Endothelial cell of umbilical vein (primary cell): Measurements from ENCODE around the gene MAP2K5. TPM values are rescaled to one million over a fixed set of nuclear protein-coding genes. Genes with fewer than 3 reads are reported as not detected.

Experiments
- BruUV-seq: library from RNA; stranded (reverse); fragments of 400-500 nt; replicated peaks from 2 replicates; lab custom pipeline; 2021; lab: Mats Ljungman, UMichigan
- CTCF ChIA-PET: fragments of 300-600, 350-600 bp; sonication (Branson Sonifier 250); formaldehyde crosslinking; loops from one replicate; lab custom pipeline; 2021; ENCODE audit warnings: antibody characterized with exemption, inconsistent platforms; lab: Charles Lee
- POLR2A ChIA-PET: fragments of 300-600, 350-600 bp; sonication (Branson Sonifier 250); formaldehyde crosslinking; loops from one replicate; lab custom pipeline; 2021; ENCODE audit warnings: antibody characterized with exemption, inconsistent platforms; lab: Charles Lee
- DNase-seq: peaks from one replicate; pipeline ENCODE4 v3.0.0-alpha.2; 2011; ENCODE audit warnings: low read depth, low spot score
- FAIRE-seq: peaks from 2 replicates; lab custom pipeline; 2011; peaks lifted over from hg19 to GRCh38; lab: Jason Lieb, UNC
- H2AFZ ChIP-seq: 2 replicates; pipeline ENCODE4 v1.6.0; 2012; ENCODE audit warnings: low read depth, low read length, control low read depth, inconsistent platforms
- H3K27ac ChIP-seq: 2 replicates; pipeline ENCODE4 v1.5.1; 2011; ENCODE audit warnings: low read depth, mild to moderate bottlenecking, control low read depth, low read length, moderate library complexity; ENCODE audit not compliant: insufficient read depth
- H3K27me3 ChIP-seq, 2 experiments: 2 replicates each; pipeline versions ENCODE4 v1.6.0 to v1.6.1; 2011; ENCODE audit warnings: low read length in 2 of 2, mixed read lengths in 1 of 2; ENCODE audit not compliant: control insufficient read depth in 2 of 2, insufficient read depth in 2 of 2
- H3K36me3 ChIP-seq, 2 experiments: 2 replicates in 1 of 2; 3 replicates in 1 of 2; pipeline ENCODE4 v1.5.1; 2011; ENCODE audit warnings: low read length in 2 of 2, mild to moderate bottlenecking in 1 of 2, moderate library complexity in 1 of 2; ENCODE audit not compliant: control insufficient read depth in 2 of 2, insufficient read depth in 2 of 2; ENCODE audit errors: extremely low read depth in 1 of 2
- H3K4me1 ChIP-seq: 3 replicates; pipeline ENCODE4 v1.5.1; 2011; ENCODE audit warnings: mild to moderate bottlenecking, low read length; ENCODE audit not compliant: control insufficient read depth, insufficient read depth; ENCODE audit errors: extremely low read depth
- H3K4me2 ChIP-seq: 2 replicates; pipeline ENCODE4 v1.6.1; 2011; ENCODE audit warnings: low read length, control low read depth, mixed read lengths; ENCODE audit not compliant: insufficient read depth
- H3K4me3 ChIP-seq, 3 experiments: fragments of 200-600 bp in 1 of 3; sonication (generic), shearing (Covaris generic) in 1 of 3; replicated peaks in 1 of 3; 2 replicates each; pipeline ENCODE4 v1.5.1; 2011 to 2016; ENCODE audit warnings: control low read depth in 3 of 3, low read length in 3 of 3, mild to moderate bottlenecking in 2 of 3, inconsistent platforms in 1 of 3, low read depth in 1 of 3, moderate library complexity in 1 of 3; ENCODE audit not compliant: insufficient read depth in 1 of 3
- H3K79me2 ChIP-seq: 2 replicates; pipeline ENCODE4 v1.6.0; 2012; ENCODE audit warnings: low read length, inconsistent platforms; ENCODE audit not compliant: control insufficient read depth, insufficient read depth
- H3K9ac ChIP-seq: replicated peaks from 2 replicates; pipeline ENCODE3; 2011; ENCODE audit warnings: low read length, control low read depth; ENCODE audit not compliant: insufficient read depth; ENCODE audit errors: extremely low read depth
- H3K9me1 ChIP-seq: replicated peaks from 3 replicates; pipeline ENCODE4 v1.6.0; 2011; ENCODE audit warnings: mild to moderate bottlenecking, low read length; ENCODE audit not compliant: control insufficient read depth, insufficient read depth; ENCODE audit errors: extremely low read depth
- H3K9me3 ChIP-seq: replicated peaks from 2 replicates; pipeline ENCODE4 v1.5.1; 2012; ENCODE audit warnings: low read length, inconsistent platforms; ENCODE audit not compliant: control insufficient read depth, insufficient read depth
- H4K20me1 ChIP-seq: replicated peaks from 2 replicates; pipeline ENCODE3; 2011; ENCODE audit warnings: mild to moderate bottlenecking, low read length; ENCODE audit not compliant: control insufficient read depth, insufficient read depth; ENCODE audit errors: extremely low read depth
- EZH2 ChIP-seq: IDR thresholded peaks from 2 replicates; pipeline ENCODE4 v1.6.1; 2012; ENCODE audit warnings: borderline replicate concordance, low read depth, mild to moderate bottlenecking, moderate library complexity, low read length, inconsistent platforms; ENCODE audit not compliant: severe bottlenecking
- FOS ChIP-seq: IDR thresholded peaks from 2 replicates; pipeline ENCODE4 v1.6.1; 2011; ENCODE audit warnings: mild to moderate bottlenecking, low read length, moderate library complexity, borderline replicate concordance; ENCODE audit not compliant: insufficient read depth
- GATA2 ChIP-seq: IDR thresholded peaks from 2 replicates; pipeline ENCODE4 v1.7.0; 2011; ENCODE audit warnings: low read depth, mild to moderate bottlenecking, moderate library complexity, mixed read lengths, low read length; ENCODE audit not compliant: insufficient read length, insufficient read depth
- JUN ChIP-seq: IDR thresholded peaks from 2 replicates; pipeline ENCODE4 v1.6.1; 2011; ENCODE audit warnings: borderline replicate concordance, low read depth; ENCODE audit not compliant: insufficient read length, insufficient read depth
- MYC ChIP-seq: IDR thresholded peaks from one replicate; pipeline ENCODE4 v1.6.1; 2011; ENCODE audit warnings: mild to moderate bottlenecking, low read depth, low read length
- POLR2A ChIP-seq: IDR thresholded peaks from 2 replicates; pipeline ENCODE4 v1.6.1; 2012; ENCODE audit warnings: low read depth, mild to moderate bottlenecking, control low read depth, low read length
- POLR2AphosphoS5 ChIP-seq: IDR thresholded peaks from 2 replicates; pipeline ENCODE4 v1.6.1; 2012; ENCODE audit warnings: low read depth, mild to moderate bottlenecking, control low read depth, low read length, moderate library complexity; ENCODE audit not compliant: insufficient read depth
- dilution Hi-C: fragments of 300-500 bp; cut with MboI; formaldehyde crosslinking; loops from one replicate; pipeline ENCODE4 v1.15.0; 2019; ENCODE audit warnings: low sequenced_read_pairs; ENCODE audit not compliant: extremely low pct_ligation_motif_present
- intact Hi-C: fragments of 100-400 bp; cut with micrococcal nuclease; formaldehyde crosslinking; loops from one replicate; pipeline ENCODE4 v1.10.0; 2022
- polyA plus RNA-seq, 4 experiments: library from polyadenylated mRNA; depleted of rRNA in 3 of 4; stranded (reverse) in 3 of 4; unstranded in 1 of 4; fragments of >200 nt; gene quantifications; 2 replicates each; pipeline versions ENCODE4 v1.2.1 to v1.2.3, GENCODE V29; 2011 to 2012; ENCODE audit warnings: missing spikeins in 1 of 4
- total RNA-seq: library from RNA; stranded (reverse); gene quantifications from 2 replicates; pipeline ENCODE4 v1.2.3, GENCODE V29; 2021
- TF ChIP-seq, protein P1 (sequence below): IDR thresholded peaks from 2 replicates; pipeline ENCODE4 v1.6.1; 2011; ENCODE audit not compliant: insufficient read depth, insufficient read length
- TF ChIP-seq, protein P2 (sequence below), 2 donors: IDR thresholded peaks; 1 replicate in 1 of 2; 2 replicates in 1 of 2; pipeline ENCODE4 v1.5.1; 2011; ENCODE audit warnings: low read length in 2 of 2, mild to moderate bottlenecking in 2 of 2, moderate library complexity in 2 of 2, control low read depth in 1 of 2, inconsistent platforms in 1 of 2, low read depth in 1 of 2; ENCODE audit not compliant: insufficient read depth in 1 of 2; ENCODE audit errors: extremely low read depth in 1 of 2

Gene MAP2K5
- total and polyA plus RNA-seq, 2 donors (not counting 3 experiments of a cell fraction or from before 2014, with no cell fraction given) = 4.9 to 24.7 TPM

DNA sequence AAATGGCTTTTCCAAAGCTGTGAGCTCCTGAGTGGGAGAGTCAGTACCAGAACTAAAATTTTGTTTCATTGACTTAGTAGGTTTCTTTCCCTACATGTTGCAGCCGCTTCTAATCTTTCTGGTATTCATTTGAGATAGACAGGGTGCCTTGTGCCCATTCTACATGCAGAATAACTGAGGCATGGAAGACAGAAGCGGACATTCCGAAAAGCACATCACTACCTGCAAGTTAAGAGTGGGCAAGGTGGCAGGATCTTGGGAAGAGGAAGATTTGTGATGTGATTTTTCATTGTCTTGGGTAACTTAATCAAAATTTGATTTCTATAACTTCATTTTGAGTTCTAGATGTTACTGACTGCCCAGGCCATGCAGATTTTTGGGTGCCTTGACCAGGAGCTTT is 2.0 kb downstream of the MAP2K5 start:
- Histone ChIP-seq H3K9ac (no peak overlapping the region), H3K4me3 (no peak overlapping the region), H3K27ac (no peak overlapping the region), H3K36me3 (no peaks in the 10 kb centered on the region), H3K79me2 (no peaks in the 10 kb centered on the region), H3K4me2 (no peak overlapping the region), H3K4me1 (peaks cover 8% of the 10 kb centered on the region), H4K20me1 (no peaks in the 10 kb centered on the region), H3K9me1 (no peaks in the 10 kb centered on the region), H2AFZ (no peak overlapping the region), H3K27me3 (no peaks in the 10 kb centered on the region), H3K9me3 (no peaks in the 10 kb centered on the region)
- POLR2A ChIA-PET = no interaction called here
- TF ChIP-seq POLR2A (no peak), EZH2 (no peak), POLR2AphosphoS5 (no peak), GATA2 (no peak), MYC (no peak), FOS (no peak), JUN (no peak)
- TF ChIP-seq, protein P1, sequence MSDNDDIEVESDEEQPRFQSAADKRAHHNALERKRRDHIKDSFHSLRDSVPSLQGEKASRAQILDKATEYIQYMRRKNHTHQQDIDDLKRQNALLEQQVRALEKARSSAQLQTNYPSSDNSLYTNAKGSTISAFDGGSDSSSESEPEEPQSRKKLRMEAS = no peak
- TF ChIP-seq, protein P2, sequence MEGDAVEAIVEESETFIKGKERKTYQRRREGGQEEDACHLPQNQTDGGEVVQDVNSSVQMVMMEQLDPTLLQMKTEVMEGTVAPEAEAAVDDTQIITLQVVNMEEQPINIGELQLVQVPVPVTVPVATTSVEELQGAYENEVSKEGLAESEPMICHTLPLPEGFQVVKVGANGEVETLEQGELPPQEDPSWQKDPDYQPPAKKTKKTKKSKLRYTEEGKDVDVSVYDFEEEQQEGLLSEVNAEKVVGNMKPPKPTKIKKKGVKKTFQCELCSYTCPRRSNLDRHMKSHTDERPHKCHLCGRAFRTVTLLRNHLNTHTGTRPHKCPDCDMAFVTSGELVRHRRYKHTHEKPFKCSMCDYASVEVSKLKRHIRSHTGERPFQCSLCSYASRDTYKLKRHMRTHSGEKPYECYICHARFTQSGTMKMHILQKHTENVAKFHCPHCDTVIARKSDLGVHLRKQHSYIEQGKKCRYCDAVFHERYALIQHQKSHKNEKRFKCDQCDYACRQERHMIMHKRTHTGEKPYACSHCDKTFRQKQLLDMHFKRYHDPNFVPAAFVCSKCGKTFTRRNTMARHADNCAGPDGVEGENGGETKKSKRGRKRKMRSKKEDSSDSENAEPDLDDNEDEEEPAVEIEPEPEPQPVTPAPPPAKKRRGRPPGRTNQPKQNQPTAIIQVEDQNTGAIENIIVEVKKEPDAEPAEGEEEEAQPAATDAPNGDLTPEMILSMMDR (IDR thresholded peaks at IDR 0.05; ENCODE audit: extremely low read depth in 1 of 2, insufficient read depth in 1 of 2, low read depth in 1 of 2, low read length in 2 of 2) = no peak
- FAIRE-seq (no peak), DNase-seq (no peak)
- dilution Hi-C loops = no loop called here
- no TSS peak for BruUV-seq
- intact Hi-C loops = loop anchor here (10.0 kb wide), 1 partner anchor 90 kb away; no protein-coding TSS in a partner anchor
- CTCF ChIA-PET = no interaction called here
